ENCODE results near the gene PPP1R14D. TPM values are rescaled to one million over a fixed set of nuclear protein-coding genes. Genes with fewer than 3 reads are reported as not detected.

PPP1R14D gene
- total RNA-seq, 1 experiment from 2014 or later, result not detected

GRCh38 chr15:40869686-40870085 is 41.2 kb upstream of the PPP1R14D start:
- H2BK12ac ChIP-seq (ENCODE audit: insufficient read length, low read depth, low read length), result no peak overlapping the region
- H4K8ac ChIP-seq (replicated peaks; ENCODE audit: insufficient read length, low read depth, low read length), result no peak overlapping the region
- H2AK5ac ChIP-seq (ENCODE audit: insufficient read length, low read length), result no peak overlapping the region
- no peak overlapping the region for H3K14ac ChIP-seq (ENCODE audit: insufficient read depth, low read length)
- no peaks in the 10 kb centered on the region for H3K36me3 Mint-ChIP-seq (ENCODE audit: insufficient read depth in 1 of 3, low read depth in 3 of 3)
- H3T11ph ChIP-seq (ENCODE audit: low read length), result no peak overlapping the region
- H3K18ac ChIP-seq (ENCODE audit: insufficient read length, low read depth, low read length), result no peak overlapping the region
- no peak overlapping the region for H3K27ac ChIP-seq (ENCODE audit: insufficient read length, low read depth, low read length)
- H4K5ac ChIP-seq (ENCODE audit: insufficient read length, low read depth, low read length), result no peak overlapping the region
- DNase-seq, result no peak
- H4K20me1 ChIP-seq (ENCODE audit: control insufficient read depth, insufficient read depth, insufficient read length), result no peaks in the 10 kb centered on the region
- no peaks in the 10 kb centered on the region for H3K79me1 ChIP-seq (ENCODE audit: insufficient read depth, low read depth, low read length, poor library complexity, severe bottlenecking)
- H3K4me1 ChIP-seq (ENCODE audit: insufficient read depth, low read length), result no peaks in the 10 kb centered on the region; the same call in 1 of the 2 replicates
- no peaks in the 10 kb centered on the region for H3K9me3 ChIP-seq (ENCODE audit: control insufficient read depth, low read depth, low read length)
- H3K4ac ChIP-seq (ENCODE audit: low read depth, low read length), result no peak overlapping the region
- H3K4me1 Mint-ChIP-seq, result peaks cover 19 to 34% of the 10 kb centered on the region in 2 experiments
- no peak overlapping the region for H2BK120ac ChIP-seq (ENCODE audit: low read depth, low read length, poor library complexity, severe bottlenecking)
- H2BK20ac ChIP-seq (ENCODE audit: low read depth, low read length, poor library complexity, severe bottlenecking), result no peak overlapping the region
- no peaks in the 10 kb centered on the region for H3K27me3 ChIP-seq (ENCODE audit: insufficient read depth, low read length)
- H3K4me2 ChIP-seq (ENCODE audit: insufficient read depth, insufficient read length, low read length), result no peak overlapping the region
- peaks cover 3% of the 10 kb centered on the region for H3K23me2 ChIP-seq (ENCODE audit: insufficient read length, low read depth, low read length, poor library complexity, severe bottlenecking)
- no peak overlapping the region for H3K56ac ChIP-seq (ENCODE audit: insufficient read length, low read depth, low read length)
- no peak overlapping the region for H3K9ac ChIP-seq (ENCODE audit: extremely low read depth, insufficient read length, low read length)
- H3K27me3 Mint-ChIP-seq (ENCODE audit: low read depth), result peaks cover 2% of the 10 kb centered on the region
- no peak overlapping the region for H2BK5ac ChIP-seq (ENCODE audit: insufficient read length, low read length)
- H3K9me3 Mint-ChIP-seq, result no peaks in the 10 kb centered on the region
- no peaks in the 10 kb centered on the region for H3K79me2 ChIP-seq (ENCODE audit: insufficient read depth, low read length)
- H2BK15ac ChIP-seq (ENCODE audit: low read depth, low read length), result no peak overlapping the region
- H3K23ac ChIP-seq (ENCODE audit: insufficient read length, low read depth, low read length), result no peak overlapping the region
- H3K4me3 Mint-ChIP-seq, result no peak overlapping the region
- H3K27ac Mint-ChIP-seq, result no peak overlapping the region; a peak in 1 of 7 replicates
- no CpG with 5 or more reads among the region's 5 CpGs for WGBS (ENCODE audit: extremely low coverage, insufficient read length, low lambda C conversion rate)
- TF ChIP-seq, protein P1, sequence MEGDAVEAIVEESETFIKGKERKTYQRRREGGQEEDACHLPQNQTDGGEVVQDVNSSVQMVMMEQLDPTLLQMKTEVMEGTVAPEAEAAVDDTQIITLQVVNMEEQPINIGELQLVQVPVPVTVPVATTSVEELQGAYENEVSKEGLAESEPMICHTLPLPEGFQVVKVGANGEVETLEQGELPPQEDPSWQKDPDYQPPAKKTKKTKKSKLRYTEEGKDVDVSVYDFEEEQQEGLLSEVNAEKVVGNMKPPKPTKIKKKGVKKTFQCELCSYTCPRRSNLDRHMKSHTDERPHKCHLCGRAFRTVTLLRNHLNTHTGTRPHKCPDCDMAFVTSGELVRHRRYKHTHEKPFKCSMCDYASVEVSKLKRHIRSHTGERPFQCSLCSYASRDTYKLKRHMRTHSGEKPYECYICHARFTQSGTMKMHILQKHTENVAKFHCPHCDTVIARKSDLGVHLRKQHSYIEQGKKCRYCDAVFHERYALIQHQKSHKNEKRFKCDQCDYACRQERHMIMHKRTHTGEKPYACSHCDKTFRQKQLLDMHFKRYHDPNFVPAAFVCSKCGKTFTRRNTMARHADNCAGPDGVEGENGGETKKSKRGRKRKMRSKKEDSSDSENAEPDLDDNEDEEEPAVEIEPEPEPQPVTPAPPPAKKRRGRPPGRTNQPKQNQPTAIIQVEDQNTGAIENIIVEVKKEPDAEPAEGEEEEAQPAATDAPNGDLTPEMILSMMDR (conservative IDR thresholded peaks at IDR 0.05), result no peak
- H2AFZ ChIP-seq (ENCODE audit: low read length), result no peak overlapping the region
- H4K91ac ChIP-seq (ENCODE audit: insufficient read length, low read depth, low read length), result no peak overlapping the region

Data from H9 (cell line).